ENCODE data around the gene CCK. TPM values are rescaled to one million over a fixed set of nuclear protein-coding genes. Genes with fewer than 3 reads are reported as not detected.

CCK gene
- total RNA-seq, 1 donor from 2014 or later = 7.6 TPM

DNA sequence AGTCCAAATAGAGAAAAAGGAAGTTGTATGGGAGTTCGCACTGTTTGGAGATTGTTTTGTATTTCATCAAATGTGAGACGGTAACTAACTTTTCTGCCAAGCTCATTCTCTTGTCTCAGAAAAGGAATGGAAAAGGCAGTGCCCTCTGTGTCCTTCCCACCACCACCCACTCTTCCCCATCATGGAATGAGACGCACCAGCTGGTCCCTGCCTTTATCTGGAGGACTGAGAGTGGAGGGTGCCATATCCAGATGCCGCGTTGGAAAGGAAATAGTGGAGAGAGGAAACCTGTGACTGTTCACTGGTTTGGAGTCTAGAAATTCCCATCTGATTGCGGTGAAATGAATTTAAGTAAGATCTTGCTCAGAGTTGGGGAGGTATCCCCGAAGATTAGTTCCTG, 3.7 kb upstream of the CCK start:
- no peak for DNase-seq (ENCODE audit: low read depth)

DNA sequence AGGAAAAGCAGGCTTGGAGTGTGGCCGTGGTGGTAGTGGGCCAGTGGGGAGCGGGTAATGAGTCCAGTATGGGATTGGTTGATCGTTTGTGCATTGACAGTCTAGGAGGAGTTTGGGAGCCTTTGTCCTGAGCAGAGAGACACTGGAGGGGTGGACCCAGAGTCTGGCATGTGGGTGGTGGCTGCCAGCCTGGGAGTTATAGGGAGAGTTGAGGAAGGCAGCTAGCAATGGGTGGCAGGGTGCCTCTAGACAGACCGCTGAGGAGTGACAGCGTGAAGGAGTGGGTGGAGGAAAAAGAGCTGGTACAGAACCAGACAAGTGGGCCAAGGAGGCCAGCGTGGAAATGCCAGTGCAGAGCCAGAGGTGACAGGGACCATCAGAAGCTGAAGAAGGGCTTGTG, 1.9 kb upstream of the CCK start:
- DNase-seq (ENCODE audit: low read depth) = no peak

GRCh38 chr3:42265059-42265991, 660 bp downstream of the CCK start:
- DNase-seq (ENCODE audit: low read depth) = no peak

DNA sequence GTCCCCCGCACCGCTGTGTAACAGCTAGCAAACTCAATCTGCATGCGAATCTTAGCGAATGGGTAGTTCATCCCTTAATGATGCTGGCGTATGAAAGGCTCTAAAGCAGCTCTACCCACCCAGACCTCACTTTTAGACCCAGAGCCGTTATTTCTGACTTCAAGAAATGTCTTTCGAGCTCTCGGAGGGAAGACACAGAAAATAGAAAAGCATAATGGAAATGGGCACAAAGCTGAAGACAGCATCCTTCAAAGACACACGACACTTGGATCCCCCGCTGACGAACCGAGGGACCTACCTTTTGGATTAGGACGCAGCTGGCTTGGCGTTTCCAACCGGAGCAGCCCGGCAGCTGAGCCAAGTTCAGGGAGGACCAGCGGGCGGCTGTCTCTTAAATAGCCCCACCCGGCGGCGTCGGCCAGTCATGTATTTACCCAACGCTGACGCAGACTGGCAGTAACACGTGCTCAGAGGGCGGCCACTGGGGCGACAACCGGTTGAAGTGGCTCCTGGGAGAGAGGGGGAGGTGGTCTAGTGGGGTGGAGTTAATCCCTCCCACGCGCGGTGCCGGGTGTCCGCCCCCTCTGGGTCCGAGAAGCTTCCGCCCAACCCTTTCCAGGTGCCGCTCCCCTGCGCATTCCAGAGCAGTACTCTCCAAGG, 1.5 kb downstream of the CCK start:
- DNase-seq (ENCODE audit: low read depth) = peak; percentile 11

DNA sequence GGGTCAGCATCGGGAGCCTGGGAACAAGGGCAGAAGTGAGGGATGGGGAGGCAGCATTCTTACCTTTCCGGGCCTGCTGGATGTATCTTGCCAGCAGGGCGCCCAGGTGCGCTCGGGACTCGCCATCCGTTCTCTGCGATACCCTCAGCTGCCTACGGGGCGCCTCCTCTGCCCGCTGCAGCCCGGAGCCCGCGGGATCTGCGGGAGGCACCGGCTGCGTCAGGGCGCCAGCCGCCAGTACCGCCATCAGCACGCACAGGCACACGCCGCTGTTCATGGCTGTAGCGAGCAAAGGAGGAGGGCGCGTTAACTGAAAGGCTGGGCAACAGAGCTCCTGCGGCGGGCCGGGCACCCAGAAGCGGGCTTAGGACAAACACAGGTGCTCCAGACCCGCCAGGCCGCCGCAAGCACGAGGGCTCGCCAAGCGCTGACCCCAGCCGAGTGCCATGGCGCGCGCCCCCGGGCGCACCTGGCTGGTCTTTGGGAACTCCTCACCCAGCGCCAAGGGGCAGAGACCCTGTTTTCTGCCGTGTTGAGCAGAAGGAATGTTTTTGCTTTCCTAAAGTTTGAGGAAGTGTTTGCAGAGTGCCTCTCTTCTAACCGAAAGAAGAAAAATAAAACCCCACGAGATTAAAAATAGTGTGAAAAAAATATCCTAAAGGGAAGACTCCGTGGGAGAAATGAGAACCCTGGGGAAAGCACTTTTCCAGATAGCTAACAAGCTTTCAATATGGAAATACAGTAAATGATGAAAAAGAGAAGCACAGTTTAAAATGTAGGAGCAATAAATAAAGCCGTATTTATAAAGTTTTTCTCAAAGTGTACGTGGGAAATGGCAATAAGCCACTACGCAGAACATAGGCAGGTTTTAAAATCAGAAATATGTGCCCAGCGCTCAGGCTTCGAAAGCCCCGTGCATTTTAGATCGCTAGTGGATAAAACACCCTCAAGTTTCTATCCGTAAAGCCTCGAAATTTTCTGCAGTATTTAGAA, 2.3 kb downstream of the CCK start:
- DNase-seq (ENCODE audit: low read depth) = no peak

- peak; percentile 93 for DNase-seq (ENCODE audit: low read depth)
Measured at GRCh38 chr3:42262525-42262924, 3.5 kb downstream of the CCK start.

DNA sequence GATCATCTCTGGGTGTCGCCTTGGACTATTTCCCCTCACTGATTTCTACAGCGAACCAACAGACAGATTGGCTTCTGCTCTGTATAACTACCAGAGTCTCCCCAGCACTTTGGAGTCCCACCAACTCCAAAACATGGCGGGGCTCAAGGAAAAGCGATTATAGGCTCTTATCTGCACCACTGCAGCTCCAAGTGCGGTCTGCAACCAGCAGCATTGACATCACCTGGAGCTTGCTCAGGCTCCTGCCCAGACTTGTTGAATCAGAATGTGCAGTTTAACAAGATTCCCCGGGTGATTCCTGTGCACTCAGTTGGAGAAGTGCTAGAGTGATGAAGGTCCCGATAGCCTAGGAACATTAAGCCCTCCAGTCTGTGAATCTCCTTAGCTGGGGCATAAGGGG, 9.0 kb downstream of the CCK start:
- no peak for DNase-seq (ENCODE audit: low read depth)

- DNase-seq (ENCODE audit: low read depth) = peak; percentile 81
Measured at GRCh38 chr3:42256135-42256819, 9.7 kb downstream of the CCK start.

DNA sequence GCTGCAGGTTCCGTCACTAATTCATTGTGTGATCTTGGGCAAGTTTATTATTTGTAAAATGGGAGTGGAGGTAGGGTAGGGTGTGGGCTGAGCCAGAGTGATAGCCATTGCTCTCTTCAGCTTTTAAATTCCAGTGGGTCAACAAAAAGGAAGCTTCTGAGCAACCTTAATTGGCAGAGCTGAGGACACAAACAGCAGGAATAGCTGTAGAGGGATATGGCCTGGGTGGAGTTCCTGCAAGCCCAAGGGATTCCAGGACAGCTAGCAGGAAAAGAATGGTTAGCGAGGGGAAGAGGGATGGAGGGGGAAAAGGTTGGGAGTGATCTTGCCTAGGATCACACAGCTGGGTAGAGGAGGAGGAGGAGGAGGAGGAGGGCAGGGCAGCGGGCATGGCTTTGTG, 11.4 kb downstream of the CCK start:
- no peak for DNase-seq (ENCODE audit: low read depth)

GRCh38 chr3:42250761-42251160, 15.2 kb downstream of the CCK start:
- no peak for DNase-seq (ENCODE audit: low read depth)

DNA sequence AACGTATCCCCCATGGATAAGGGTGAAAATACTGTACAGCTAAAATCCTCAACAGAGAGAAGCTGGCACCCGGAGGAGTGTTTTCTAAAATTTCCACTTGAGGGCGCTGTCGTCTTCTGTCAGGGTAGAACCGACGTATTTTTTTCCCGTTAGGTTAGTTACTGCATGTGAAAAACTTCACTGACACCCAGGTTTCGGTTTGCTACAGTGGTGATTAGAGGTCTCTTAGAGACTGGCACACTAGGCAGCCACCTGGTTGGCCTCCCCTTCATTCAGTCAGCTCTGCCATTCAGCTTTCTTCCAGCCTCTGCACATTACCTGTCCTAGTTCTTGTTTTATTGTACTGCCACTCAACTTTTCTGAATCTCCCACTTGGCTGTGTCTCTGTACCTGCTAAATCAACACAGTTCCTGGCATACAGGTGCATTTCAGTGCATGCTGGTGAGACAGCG, 18.4 kb downstream of the CCK start:
- DNase-seq (ENCODE audit: low read depth) = peak; percentile 55

DNA sequence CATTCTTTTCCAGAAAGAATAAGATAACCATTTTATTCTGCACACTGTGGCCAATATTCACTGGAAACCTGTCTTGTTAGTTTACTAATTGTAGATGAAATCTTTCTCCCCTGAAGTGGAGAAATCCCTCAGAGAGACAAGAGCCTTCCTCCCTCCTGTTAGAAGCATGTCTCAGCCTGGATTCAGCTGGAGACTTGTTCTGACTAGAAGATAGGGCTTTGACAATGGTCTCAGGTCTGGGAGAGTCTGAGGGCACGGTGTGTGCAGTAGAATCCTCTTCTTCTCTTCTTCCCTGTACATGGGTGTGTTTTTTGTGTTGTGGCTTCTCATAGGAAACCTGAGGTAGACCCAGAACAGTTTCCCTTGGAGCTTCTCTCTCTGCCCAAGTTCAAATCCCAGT, 19.9 kb downstream of the CCK start:
- no peak for DNase-seq (ENCODE audit: low read depth)

- no peak for DNase-seq (ENCODE audit: low read depth)
Measured at GRCh38 chr3:42236611-42237010, 29.4 kb downstream of the CCK start.

GRCh38 chr3:42235532-42235931, 30.5 kb downstream of the CCK start:
- no peak for DNase-seq (ENCODE audit: low read depth)

DNA sequence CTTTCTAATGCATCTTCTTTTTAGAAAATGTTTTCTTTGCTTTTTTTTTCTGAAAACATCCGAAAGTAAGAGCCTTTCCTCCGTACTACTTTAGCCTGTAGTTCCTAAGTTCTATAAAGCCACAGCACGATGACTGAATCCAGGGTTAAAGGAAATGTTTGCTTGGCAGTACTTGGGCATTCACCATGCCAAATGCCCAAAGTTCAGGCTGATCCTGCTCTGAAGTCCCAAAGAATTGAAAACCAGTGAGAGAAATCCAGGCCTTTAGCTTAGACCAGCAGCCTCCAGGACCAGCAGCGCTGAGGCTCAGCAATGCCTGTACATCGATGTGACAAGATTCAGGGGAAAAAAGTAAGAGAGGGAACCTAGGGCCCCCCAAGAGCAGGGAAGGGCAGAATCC, 35.1 kb downstream of the CCK start:
- DNase-seq (ENCODE audit: low read depth) = no peak

- peak; percentile 48 for DNase-seq (ENCODE audit: low read depth)
Measured at GRCh38 chr3:42229942-42230688, 35.9 kb downstream of the CCK start.

GRCh38 chr3:42229266-42229941, 36.6 kb downstream of the CCK start:
- DNase-seq (ENCODE audit: low read depth) = no peak

DNA sequence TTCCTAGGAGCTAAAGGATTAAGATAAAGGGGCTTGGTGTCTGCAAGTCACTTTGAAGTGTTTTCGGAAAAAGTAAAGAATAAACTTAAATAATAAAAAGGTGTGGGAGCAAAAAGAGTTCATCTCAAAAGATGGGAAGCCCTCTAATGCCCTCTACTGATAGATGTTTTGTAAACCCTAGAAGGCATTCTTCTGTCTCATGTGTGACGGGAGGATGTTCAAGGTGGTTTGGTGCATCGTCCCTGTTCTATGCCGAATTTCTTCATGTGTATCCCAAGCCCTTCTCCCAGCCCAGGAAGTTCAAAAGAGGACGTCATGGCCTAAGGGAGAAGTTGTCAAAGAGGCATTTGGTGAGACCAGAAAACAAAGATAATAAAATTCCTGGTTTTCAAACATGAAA, 37.2 kb downstream of the CCK start:
- peak; percentile 9 for DNase-seq (ENCODE audit: low read depth)

GRCh38 chr3:42226470-42227425, 39.2 kb downstream of the CCK start:
- DNase-seq (ENCODE audit: low read depth) = no peak

Measured in renal cortical epithelial cell (primary cell).